Putamen (tissue), 1 donor: Measurements from ENCODE around the gene HHLA2.

Source experiments
- DNase-seq: peaks from one replicate; pipeline ENCODE4 v3.0.0-alpha.2; 2016; ENCODE audit warnings: low spot score

Gene HHLA2

GRCh38 chr3:108393128-108393900 is 97.0 kb downstream of the HHLA2 start:
- DNase-seq, result no peak

DNA sequence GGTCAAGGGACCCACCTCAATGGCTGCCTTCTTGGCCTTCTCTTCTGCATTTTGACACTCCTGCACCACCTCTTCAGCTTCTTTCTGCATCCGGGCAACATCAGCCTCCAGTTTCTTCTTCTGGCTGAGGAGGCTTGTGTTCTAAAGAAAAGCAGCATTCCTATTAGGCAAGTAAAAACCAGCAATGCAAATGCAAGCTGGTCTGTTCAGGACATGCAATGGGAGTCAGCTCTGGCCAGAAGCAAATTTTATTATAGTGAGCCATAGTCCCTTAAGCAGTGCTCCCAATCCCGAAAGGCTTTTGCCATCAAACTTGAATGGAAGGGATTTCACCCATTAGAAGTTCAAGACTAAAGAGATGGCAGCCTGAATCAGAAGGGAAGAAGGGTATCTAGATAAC is 97.7 kb downstream of the HHLA2 start:
- no peak for DNase-seq

- no peak for DNase-seq
Observed at GRCh38 chr3:108394563-108394962, 98.2 kb downstream of the HHLA2 start.

DNA sequence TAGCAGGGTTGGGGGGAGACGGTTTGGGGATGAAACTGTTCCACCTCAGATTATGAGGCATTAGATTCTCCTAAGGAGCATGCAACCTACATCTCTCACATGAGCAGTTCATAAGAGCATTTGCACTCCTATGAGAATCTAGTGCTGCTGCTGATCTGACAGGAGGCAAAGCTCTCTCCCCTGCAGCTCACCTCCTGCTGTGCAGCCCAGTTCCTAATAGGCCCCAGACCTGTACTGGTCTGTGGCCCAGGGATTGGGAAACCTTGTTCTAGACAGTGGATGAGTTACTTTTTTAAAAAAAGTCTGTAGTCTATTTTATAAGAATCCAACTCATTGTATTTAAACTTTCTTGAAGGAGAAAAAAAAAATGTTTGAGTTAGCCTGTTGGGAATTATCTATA is 100.0 kb downstream of the HHLA2 start:
- no peak for DNase-seq

GRCh38 chr3:108398510-108398909 is 102.2 kb downstream of the HHLA2 start:
- no peak for DNase-seq

GRCh38 chr3:108401836-108402235 is 105.5 kb downstream of the HHLA2 start:
- DNase-seq, result no peak

GRCh38 chr3:108403198-108403597 is 106.8 kb downstream of the HHLA2 start:
- DNase-seq, result no peak

DNA sequence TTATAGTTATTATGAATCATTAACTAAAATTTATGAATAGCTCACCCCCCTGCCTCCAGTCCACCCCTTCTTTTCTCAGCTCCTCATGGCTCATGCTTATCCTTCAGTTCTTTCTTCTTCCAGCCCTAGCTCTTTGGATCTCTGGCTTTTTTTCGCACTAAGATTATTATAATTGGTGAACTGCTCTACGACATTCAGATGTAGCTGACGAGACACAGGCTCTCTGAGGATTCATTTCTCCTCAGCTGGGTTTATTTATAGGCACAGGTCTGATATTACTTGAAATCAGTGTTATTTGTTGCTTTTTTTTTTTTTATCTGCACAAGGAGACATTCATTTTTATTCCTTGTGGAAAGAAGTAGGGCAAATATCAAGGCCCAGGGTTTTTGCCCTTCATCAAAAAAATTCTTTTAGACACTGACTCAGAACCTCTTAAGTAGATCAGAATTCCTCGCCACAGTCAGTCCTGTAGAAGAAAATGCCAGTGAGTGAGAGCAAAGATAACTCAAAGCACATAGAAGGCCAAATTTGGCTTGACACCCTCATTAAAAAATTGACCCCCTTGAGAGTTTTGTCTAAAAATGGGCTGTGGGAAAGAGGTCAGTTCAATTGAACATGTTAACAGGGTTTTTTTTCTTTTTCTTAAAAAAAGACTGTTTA is 107.5 kb downstream of the HHLA2 start:
- no peak for DNase-seq

DNA sequence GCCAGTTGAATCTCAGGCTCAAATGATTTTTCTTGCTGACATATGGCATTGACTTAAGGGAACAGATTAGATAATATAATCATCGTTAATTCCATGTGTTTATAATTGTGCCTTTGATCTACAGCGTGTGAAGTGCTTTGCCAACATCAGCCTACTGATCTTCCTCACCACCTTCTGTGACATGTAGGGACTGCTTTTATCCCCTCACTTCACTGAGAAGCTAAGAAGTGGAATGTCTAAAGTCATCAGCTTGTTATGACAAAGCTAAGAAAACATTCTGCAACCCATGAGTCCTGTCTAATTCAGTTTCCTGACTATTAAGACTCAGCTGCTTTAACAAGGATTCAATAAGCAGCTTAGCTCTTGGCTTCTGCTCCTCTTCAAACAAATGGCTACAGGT is 108.0 kb downstream of the HHLA2 start:
- DNase-seq, result no peak

DNA sequence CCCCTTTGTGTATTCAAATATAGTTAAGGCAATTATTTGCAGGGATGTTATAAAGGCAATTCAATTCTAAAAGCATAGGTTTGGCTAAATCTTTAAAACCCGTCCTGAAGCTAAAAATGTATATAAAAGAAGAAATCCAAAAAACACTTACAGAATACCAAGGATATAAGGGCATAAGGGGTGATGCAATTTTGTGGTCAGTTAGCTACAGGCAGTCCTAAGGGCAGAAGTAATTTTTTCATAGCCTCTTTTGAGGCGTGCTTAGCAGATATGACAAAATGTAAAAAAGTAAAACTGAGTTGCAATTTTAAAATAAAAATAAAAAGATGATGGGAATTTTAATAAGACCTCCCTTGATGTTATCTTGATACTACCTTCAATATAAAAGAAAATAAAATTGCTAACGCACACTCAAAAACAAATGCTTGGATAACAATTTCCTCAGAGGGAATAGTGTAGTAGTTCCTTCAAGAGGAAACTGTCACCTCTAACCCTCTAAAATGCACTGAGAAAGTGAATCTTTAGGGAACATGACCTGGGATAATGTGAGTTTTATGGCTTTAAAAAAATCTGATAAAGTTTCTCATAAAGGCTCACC is 109.8 kb downstream of the HHLA2 start:
- DNase-seq, result no peak

DNA sequence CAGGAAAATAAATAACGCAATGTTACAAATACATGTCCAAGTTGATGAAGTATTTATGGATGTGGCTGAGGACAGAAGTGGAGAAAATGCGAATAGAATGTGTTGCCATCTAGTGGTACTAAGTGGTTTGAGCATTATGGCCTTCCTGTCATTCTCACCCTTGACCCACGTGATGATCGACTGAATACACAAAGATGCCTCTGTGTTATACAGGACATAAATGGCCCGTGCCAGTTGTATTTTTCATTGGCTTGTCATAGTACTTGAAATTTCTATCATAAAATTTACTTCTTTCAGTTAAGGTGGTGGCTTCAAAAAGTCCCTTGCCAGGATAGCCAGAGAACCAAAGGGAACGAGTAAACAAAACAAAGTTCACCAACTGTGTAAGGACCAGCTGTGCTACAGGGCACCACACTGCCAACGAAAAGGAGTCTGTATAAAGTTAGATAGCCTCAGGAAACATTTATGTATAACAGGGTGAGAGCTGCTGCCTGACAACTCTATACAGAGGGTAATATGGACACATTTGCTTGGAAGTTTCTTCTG is 110.4 kb downstream of the HHLA2 start:
- DNase-seq, result peak; percentile 53

DNA sequence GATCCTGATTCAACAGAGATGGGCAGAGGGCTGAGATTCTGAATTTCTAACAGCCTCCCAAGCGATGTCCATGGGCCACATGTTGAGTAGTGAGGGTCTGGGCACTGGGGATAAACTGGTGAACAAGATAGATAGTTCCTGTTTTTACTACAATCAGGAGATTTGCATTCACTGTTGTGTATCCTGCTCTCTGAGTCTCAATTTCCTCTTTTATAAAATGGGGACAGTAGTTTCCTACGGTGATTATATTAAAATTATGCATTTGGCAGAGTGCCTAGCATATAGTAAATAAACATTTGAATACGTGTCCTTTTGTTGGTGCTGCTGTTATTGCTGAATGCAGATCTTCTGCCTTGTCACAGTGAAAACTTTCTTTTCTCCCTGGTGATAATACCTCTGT is 111.5 kb downstream of the HHLA2 start:
- no peak for DNase-seq

GRCh38 chr3:108408883-108409799 is 112.8 kb downstream of the HHLA2 start:
- no peak for DNase-seq

DNA sequence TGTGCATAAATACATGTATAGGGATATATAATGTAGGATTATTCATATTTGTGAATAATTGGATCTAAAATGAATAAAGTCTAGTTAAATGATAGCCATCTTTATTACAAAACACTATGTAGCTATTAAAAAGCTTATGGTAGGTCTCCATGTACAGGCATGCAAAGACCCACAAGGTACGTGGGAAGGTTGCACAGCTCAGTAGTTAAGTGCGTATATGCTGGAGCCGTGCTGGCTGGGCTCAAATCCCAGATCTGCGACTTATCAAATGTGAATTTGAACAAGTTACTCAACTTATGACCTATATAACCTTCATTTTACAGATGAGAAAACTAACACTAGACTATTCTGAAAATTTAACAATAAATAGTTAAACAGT is 113.4 kb downstream of the HHLA2 start:
- DNase-seq, result no peak

GRCh38 chr3:108410531-108410984 is 114.2 kb downstream of the HHLA2 start:
- no peak for DNase-seq

DNA sequence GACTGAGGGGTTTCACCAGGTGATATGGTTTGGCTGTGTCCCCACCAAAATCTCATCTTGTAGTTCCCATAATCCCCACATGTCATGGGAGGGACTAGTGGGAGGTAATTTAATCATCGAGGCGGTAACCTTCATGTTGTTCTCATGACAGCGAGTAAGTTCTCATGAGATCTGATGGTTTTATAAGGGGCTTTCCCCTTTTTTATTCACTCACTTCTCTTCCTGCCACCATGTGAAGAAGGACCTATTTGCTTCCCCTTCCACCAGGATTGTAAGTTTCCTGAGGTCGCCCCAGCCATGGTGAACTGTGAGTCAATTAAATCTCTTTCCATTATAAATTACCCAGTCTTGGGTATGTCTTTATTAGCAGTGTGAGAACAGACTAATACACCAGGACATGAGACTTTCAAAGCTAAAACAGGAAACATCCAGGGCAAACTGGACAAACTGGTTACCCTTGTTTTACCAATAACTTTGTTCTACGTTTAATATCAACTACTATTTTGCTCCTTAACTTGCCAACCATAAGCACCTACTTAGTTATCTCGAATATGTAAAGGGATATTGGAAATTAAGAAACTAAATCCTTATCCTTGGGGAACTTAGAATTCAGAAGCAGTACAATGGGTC is 115.9 kb downstream of the HHLA2 start:
- no peak for DNase-seq

DNA sequence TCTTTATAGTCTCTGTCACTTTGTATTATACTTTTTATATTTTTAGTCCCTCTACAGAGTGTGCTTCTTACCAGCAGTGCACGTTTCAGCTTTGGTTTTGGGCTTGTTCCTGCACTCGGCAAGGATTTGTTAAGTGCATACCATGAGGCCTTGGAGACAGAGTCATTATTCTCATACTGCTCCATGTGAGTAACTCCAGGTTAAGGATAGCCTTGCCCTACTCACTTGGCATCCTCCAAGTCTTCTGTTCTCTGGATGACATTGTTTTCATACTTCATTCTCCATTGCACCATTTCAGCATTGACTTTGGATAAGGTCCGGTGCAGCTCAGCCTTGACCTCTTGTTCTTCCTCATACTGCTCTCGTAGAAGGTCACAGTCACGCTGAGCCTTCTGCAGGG is 117.7 kb downstream of the HHLA2 start:
- no peak for DNase-seq

DNA sequence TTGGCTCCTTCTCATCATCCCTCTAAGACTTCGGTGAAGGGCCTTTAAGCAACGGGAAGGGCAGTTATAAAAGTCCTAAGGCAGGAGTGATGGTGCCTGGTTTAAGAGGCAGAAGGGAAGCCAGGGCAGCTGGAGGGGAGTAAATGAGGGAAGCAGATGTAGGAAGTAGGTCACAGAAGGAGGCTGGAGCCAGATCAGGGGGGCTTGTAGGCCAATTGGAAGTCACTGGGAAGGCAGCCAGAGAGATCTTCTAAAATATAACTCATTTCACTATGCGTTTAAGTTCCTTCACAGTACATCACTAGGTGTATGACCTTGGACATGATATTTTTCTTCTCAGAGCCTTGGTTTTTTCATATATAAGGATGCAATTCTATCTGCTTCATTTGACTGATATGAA is 119.3 kb downstream of the HHLA2 start:
- DNase-seq, result no peak

- no peak for DNase-seq
Observed at GRCh38 chr3:108416111-108416869, 119.9 kb downstream of the HHLA2 start.

DNA sequence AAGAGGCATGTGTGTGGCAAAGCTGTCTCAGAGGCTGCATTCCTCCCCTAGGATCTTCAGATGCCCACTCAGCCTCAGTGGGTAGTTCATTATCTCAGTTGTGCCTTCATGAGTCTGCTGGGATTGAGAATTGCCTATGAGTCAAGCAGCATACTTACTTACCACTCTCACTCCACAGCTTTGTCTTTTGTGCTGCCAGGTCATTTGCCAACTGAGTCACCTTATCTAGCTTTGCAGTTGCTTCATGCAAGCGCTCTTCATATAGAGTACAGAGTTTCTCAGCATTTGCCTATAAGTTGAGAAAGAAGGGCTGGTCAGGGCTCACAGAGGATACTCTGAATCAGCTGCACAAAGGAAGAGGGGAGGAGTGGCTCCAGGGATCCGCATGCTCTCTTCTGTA is 124.6 kb downstream of the HHLA2 start:
- no peak for DNase-seq
